Right lobe of liver (tissue), 4 donors: ENCODE data around the gene THBS3.
"Not testable (repeated sequence)": the region's sequence is repeated elsewhere in the genome, so short reads cannot be mapped to it uniquely, and the experiment has no call there.

Experiments used
- CTCF ChIP-seq, 4 donors: fragments of 200-600 bp in 3 of 4; fragments of 450-650 bp in 1 of 4; IDR thresholded peaks; one replicate each; pipeline versions ENCODE4 v1.5.1 to v1.8.0; 2016 to 2022; ENCODE audit warnings: antibody characterized with exemption in 4 of 4, mild to moderate bottlenecking in 2 of 4
- POLR2A ChIP-seq: fragments of 450-650 bp; IDR thresholded peaks from one replicate; pipeline ENCODE4 v1.6.1; 2017; ENCODE audit warnings: antibody characterized with exemption, mild to moderate bottlenecking
- donor health status: DM: no; HTN: no; CAD: no.
- donor health status: DM: no; HTN: no; CAD: no.
- donor health status: DM: no; HTN: yes; CAD: no.

DNA sequence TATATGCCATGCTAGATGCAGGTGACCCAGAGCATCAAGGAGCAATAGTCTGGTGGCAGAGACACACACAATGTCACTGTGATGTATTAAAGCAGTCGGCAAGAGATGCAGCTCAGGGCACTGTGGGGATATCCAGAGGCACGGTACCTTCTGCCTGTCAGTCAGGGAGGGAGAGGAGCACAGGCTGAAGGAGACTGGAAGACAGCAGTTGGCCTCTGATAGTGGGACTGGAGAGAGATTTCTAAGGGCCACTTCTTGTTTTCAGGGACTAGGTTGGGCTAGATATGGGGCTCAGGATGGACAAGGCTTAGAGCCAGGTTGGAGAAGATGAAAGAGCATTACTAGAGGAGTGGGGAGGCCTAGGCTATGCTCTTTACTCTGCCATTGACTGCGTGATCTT is 23.6 kb upstream of the THBS3 start:
- not testable (repeated sequence) for TF ChIP-seq CTCF (IDR thresholded peaks at IDR 0.05); POLR2A
